HG02981 (cell line): ENCODE results near the gene MRPL11.
"Not testable (repeated sequence)": the region's sequence is repeated elsewhere in the genome, so short reads cannot be mapped to it uniquely, and the experiment has no call there.

Source experiments
- ATAC-seq: cut with Tn5 transposase; IDR thresholded peaks from one replicate; pipeline ENCODE4 v1.9.1; 2021; ENCODE audit warnings: mild to moderate bottlenecking, moderate library complexity; ENCODE audit not compliant: unreplicated experiment

Gene MRPL11

GRCh38 chr11:66431871-66432329, 6.7 kb downstream of the MRPL11 start:
- ATAC-seq, result not testable (repeated sequence)

DNA sequence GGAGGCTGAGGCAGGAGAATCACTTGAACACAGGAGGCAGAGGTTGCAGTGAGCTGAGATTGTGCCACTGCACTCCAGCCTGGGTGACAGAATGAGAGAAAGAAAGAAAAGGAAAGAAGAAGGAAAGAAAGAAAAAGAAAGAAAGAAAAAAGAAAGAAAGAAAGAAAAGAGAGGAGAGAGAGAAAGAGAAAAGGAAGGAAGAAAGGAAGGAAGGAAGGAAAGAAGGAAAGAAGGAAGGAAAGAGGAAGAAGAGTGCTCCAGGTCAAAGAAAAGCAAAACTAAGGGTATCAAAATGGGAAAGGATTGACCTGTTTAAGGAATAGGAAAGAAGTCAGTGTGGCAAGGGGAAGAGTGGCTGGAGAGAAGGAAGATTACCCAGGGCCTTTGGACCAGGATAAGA, 7.4 kb downstream of the MRPL11 start:
- not testable (repeated sequence) for ATAC-seq

- no peak for ATAC-seq
These were observed 8.6 kb downstream of the MRPL11 start for GRCh38 chr11:66429983-66430602.

GRCh38 chr11:66428933-66429332, 9.7 kb downstream of the MRPL11 start:
- no peak for ATAC-seq

- no peak for ATAC-seq
These were observed 12.3 kb downstream of the MRPL11 start for GRCh38 chr11:66426314-66426713.

DNA sequence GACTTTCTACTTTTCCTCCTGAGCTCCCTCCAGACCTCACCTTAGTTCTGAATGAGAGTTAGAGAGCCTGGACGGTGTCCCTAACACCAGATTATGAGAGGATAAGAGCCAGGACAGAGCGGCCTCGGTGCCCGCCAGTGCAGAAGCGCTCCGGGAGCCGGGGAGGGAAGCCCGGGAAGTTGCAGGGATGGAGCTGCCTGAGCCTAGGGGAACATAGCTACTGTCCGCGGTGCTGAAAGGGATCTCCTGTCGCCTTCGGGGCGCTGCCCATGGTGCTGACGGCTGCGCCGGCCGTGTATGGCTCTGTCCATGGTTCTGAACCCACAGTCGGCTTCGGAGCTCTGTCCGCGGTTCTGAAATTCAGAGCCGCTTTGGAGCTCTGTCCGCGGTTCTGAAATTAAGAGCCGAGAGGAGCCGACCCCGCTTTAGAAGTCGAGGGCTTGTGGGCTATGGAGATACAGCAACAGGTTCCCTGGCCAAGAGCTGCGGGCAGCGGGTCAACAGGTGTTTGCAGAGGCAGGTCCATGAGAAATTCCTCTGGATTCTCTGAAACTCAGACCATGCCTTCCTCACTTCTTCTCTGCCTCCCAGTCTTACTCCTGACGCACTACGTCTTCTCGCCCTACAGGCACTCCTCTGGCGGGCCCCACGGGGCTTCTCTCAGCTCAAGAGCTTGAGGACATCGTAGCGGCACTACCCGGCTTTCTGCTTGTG, 17.0 kb downstream of the MRPL11 start:
- ATAC-seq, result no peak

GRCh38 chr11:66420671-66421476, 17.8 kb downstream of the MRPL11 start, which contains the start of gene NPAS4:
NPAS4 (plus strand) TSS chr11:66421035; CDS start chr11:66421180, 145 bp downstream.
- ATAC-seq, result no peak

DNA sequence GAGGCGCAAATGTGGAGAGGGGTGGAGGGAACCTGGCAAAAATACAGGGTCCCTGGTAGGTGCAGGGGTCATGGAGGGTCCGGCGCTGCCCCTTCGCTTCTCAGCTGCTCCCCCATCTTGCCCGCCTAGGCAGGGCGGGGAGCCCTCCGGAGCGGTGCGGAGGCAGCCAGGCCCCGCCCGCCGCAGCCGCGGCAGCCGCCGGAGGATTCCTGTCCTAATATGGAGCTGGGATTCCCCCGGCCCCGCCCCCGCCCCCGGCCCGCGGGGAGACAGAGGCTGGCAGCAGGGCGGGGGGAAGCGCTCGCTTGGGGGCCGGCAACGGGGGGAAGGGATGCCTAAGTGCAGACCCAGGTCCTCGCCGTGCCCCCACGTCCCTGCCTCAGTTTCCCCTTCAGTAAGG, 18.8 kb downstream of the MRPL11 start:
- no peak for ATAC-seq

- ATAC-seq, result no peak
These were observed 19.7 kb downstream of the MRPL11 start for GRCh38 chr11:66418986-66419308.

GRCh38 chr11:66418168-66418985, 20.3 kb downstream of the MRPL11 start:
- no peak for ATAC-seq

DNA sequence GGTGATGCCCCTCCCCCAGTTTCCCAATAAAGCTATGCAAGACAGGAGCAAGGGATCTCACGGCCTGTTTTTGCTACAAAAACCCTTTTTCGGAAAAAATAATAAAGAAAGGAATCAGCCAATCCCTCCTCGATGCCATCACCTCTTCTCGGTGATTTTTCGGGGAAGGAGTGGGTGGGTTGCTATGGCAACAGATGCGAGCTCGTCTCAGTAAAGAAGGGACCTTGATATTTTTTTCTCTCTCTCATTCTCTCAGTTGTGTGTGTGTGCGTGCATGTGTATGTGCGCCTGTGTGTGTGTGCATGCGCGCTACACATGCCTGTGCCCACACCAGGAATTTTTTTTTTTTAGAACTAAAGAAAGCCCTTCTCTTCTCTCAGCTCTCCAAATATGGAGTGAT, 21.6 kb downstream of the MRPL11 start:
- ATAC-seq, result no peak

DNA sequence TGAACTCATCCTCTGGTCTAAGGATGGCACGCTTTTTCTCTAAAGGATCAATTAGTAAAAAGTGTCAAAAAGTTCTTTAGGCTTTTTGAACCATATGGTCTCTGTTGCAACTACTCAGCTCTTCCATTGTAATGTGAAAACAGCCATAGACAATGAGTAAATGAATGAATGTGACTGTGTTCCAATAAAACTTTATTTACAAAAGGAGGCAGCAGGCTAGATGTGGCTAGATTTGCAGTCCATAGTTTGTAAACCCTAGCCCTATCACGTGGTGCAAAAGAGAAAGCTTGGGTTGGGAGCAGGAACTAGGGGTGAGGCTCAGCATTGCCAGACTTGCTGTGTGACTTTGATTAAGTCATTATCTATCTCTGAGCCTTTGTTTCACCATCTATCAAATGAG, 23.2 kb downstream of the MRPL11 start:
- no peak for ATAC-seq

- ATAC-seq, result no peak
These were observed 24.3 kb downstream of the MRPL11 start for GRCh38 chr11:66414120-66414934.

GRCh38 chr11:66413167-66413566, 25.5 kb downstream of the MRPL11 start:
- no peak for ATAC-seq

GRCh38 chr11:66412110-66412509, 26.5 kb downstream of the MRPL11 start:
- ATAC-seq, result no peak

GRCh38 chr11:66411323-66411722, 27.3 kb downstream of the MRPL11 start:
- ATAC-seq, result no peak

- no peak for ATAC-seq
These were observed 28.5 kb downstream of the MRPL11 start for GRCh38 chr11:66410191-66410590.

GRCh38 chr11:66409226-66409625, 29.4 kb downstream of the MRPL11 start:
- no peak for ATAC-seq

GRCh38 chr11:66408488-66409214, 30.0 kb downstream of the MRPL11 start:
- peak; percentile 60 for ATAC-seq
